ENCODE results near the gene LONP2. TPM values are rescaled to one million over a fixed set of nuclear protein-coding genes. Genes with fewer than 3 reads are reported as not detected.

Gene LONP2
- 10 to 100 TPM; 67.1 to 68.2 TPM for total RNA-seq
- total RNA-seq = 164 to 189 reads per million in 2 donors

DNA sequence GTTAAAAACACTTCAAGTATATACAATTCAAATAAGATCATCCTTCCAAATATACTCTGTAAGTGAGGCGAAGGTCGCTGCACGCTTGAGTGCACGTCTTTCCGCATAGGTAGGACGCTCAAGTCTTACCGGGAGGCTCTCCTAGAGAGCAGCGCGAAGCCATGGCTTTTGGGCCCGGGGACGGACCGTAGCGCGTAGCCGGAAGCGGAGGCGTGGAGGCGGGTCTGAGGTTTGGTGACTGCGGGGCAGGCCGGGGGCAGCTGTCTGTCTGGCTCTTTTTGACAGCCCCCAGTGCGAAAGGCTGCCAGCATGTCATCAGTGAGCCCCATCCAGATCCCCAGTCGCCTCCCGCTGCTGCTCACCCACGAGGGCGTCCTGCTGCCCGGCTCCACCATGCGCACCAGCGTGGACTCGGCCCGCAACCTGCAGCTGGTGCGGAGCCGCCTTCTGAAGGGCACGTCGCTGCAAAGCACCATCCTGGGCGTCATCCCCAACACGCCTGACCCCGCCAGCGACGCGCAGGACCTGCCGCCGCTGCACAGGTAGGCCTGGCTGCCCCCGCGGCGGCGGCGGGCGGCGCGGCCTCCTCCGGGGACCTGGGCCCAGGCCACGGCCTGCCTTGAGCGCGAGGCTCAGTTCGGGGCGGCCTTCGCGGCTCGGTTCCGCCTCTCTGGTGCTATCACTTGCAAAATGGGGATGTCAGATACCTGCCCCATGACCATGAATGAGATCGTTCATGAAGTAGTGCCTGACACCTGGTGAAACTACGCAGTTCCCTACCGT, at the start of gene LONP2:
TSS of gene LONP2 (plus strand) at position 221 of the 783 bp plus-strand sequence. CDS start at position 310, 89 bp downstream.
- Mint-ChIP-seq H3K36me3 (ENCODE audit: low read depth) (peaks cover 5% of the 10 kb centered on the region), H3K4me1 (peaks cover 21% of the 10 kb centered on the region), H3K4me3 (peak within 1 kb of the TSS; percentile 99), H3K27me3 (no peaks in the 10 kb centered on the region), H3K27ac (peak within 1 kb of the TSS; percentile 97)
- H3K9me3 ChIP-seq (ENCODE audit: control insufficient read depth, low read length, poor library complexity, severe bottlenecking) = no peaks in the 10 kb centered on the region
- peak; percentile 70 to 83 (median 82) for DNase-seq
- peak; percentile 95 for ATAC-seq

DNA sequence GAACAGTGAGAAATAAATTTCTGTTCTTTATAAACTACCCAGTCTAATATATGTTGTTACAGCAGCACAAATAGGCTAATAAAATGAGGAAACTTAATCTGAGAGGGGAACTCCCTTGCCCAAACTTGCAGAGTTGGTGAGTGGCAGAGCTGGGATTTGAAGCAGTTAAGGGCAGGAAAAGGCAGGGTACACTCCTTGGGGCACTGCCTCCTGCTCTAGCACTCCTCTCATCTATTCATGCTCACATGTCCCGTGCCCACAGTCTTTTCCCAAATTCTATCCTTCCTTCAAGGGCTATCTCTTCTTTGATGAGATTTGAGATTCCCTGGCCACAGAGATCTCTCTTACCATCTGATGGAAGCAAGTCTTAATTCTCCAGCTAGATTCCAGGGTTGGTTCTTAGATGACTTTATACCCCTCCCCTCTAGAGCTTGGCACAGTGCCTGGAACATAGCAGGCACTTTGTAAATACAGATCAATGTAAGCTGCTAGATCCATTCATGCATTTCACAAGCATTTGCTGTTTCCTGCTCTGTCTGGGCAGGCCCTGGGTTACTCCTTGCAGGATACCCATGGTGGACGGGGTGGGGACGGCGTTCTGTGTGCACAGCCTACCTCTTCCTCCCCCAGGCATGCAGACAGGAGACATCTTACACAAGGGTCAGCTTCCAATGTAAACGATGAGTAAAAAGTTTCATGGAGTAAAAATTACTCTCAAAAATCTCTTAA, 49.1 kb upstream of the LONP2 start:
- ATAC-seq = no peak
- peaks cover under 1% of the 10 kb centered on the region for H3K4me1 Mint-ChIP-seq
- H3K27me3 Mint-ChIP-seq = peaks cover 10% of the 10 kb centered on the region
- H3K4me3 Mint-ChIP-seq = no peak overlapping the region
- no peaks in the 10 kb centered on the region for H3K36me3 Mint-ChIP-seq (ENCODE audit: low read depth)
- no peak overlapping the region for H3K27ac Mint-ChIP-seq
- H3K9me3 ChIP-seq (ENCODE audit: control insufficient read depth, low read length, poor library complexity, severe bottlenecking) = no peaks in the 10 kb centered on the region
- DNase-seq = no peak

GRCh38 chr16:48197294-48197693, 46.8 kb upstream of the LONP2 start:
- DNase-seq (no peak), ATAC-seq (no peak)
- no peaks in the 10 kb centered on the region for H3K9me3 ChIP-seq (ENCODE audit: control insufficient read depth, low read length, poor library complexity, severe bottlenecking)
- H3K36me3 Mint-ChIP-seq (ENCODE audit: low read depth) = no peaks in the 10 kb centered on the region
- H3K4me1 Mint-ChIP-seq = no peaks in the 10 kb centered on the region
- H3K27me3 Mint-ChIP-seq = peaks cover 24% of the 10 kb centered on the region
- no peak overlapping the region for H3K4me3 Mint-ChIP-seq
- no peak overlapping the region for H3K27ac Mint-ChIP-seq

DNA sequence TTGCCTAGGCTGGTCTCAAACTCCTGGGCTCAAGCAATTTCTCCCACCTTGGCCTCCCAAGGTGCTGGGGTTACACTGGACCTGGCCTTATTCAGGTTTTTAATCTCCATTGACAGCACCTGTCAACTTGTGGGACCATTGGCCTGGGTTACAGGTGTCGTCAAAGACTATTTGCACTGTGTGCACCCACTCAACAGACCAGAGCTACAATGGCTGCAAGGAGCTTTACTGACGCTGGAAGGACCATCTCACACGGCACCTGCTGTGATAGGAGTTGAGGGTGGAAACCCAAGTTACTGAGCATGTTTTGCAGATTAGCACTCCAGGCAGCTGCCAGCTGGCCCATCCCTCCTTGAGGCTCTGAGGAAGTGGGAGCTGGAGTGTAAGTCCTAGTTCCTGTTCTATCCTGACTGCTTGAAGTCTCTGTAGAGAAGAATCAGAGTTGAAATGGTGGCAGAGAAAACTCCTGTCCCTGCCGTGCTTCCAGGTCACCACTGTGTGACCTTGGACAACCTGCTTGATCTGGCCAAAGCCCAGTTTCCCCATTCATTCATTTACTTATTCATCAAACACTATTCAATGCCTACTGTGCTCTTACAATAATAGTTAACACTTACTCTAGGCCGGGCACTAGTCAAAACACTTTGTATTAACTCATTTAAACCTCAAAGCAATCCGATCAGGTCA, 42.4 kb upstream of the LONP2 start:
- Mint-ChIP-seq H3K27me3 (peaks cover 39% of the 10 kb centered on the region), H3K27ac (no peak overlapping the region), H3K36me3 (ENCODE audit: low read depth) (no peaks in the 10 kb centered on the region), H3K4me1 (no peaks in the 10 kb centered on the region), H3K4me3 (no peak overlapping the region)
- ATAC-seq (no peak), DNase-seq (no peak)
- H3K9me3 ChIP-seq (ENCODE audit: control insufficient read depth, low read length, poor library complexity, severe bottlenecking) = no peaks in the 10 kb centered on the region

- Mint-ChIP-seq H3K27me3 (peaks cover 53% of the 10 kb centered on the region), H3K27ac (no peak overlapping the region), H3K36me3 (ENCODE audit: low read depth) (no peaks in the 10 kb centered on the region), H3K4me3 (no peak overlapping the region), H3K4me1 (no peaks in the 10 kb centered on the region)
- no peaks in the 10 kb centered on the region for H3K9me3 ChIP-seq (ENCODE audit: control insufficient read depth, low read length, poor library complexity, severe bottlenecking)
- ATAC-seq (no peak), DNase-seq (no peak)
These were observed 39.9 kb upstream of the LONP2 start for GRCh38 chr16:48203974-48204824.

- Mint-ChIP-seq H3K27me3 (peaks cover 53% of the 10 kb centered on the region), H3K36me3 (ENCODE audit: low read depth) (no peaks in the 10 kb centered on the region), H3K27ac (no peak overlapping the region), H3K4me1 (no peaks in the 10 kb centered on the region), H3K4me3 (no peak overlapping the region)
- no peaks in the 10 kb centered on the region for H3K9me3 ChIP-seq (ENCODE audit: control insufficient read depth, low read length, poor library complexity, severe bottlenecking)
- no peak for DNase-seq
- ATAC-seq = no peak
These were observed 39.3 kb upstream of the LONP2 start for GRCh38 chr16:48204825-48205151.

DNA sequence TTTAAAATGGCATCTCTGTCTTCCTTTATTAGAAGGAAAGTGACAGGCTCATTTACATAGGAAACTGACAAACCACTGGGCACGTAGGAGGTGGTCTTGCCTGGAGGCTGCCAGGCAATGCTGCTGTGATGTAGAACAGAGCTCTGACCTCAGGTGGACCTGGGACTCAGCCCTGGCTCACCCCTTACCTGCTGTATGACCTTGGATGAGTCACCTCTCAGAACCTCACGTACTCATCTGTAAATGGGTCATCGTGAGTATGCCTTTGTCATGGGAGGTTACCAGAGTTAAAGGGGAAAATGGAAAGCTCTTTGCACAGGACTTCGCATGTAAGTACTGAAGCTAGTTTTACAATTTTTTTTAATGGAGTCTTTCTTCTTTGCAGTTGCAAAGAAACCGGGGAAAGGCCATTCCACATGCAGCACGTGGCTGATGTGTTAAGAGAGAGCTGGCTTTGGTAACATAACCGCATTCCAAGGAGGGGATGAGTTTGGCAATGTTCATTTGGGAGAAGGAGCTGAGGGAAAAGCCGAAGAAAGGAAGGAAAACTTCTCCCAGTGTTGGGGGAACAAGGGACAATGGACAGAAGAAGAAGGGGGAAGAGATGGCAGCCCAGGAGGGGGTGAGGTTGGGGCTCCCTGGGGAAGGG, 37.4 kb upstream of the LONP2 start:
- Mint-ChIP-seq H3K36me3 (ENCODE audit: low read depth) (no peaks in the 10 kb centered on the region), H3K4me3 (no peak overlapping the region), H3K4me1 (no peaks in the 10 kb centered on the region), H3K27me3 (peaks cover 44% of the 10 kb centered on the region), H3K27ac (no peak overlapping the region)
- DNase-seq (no peak), ATAC-seq (no peak)
- H3K9me3 ChIP-seq (ENCODE audit: control insufficient read depth, low read length, poor library complexity, severe bottlenecking) = no peaks in the 10 kb centered on the region

- DNase-seq (no peak), ATAC-seq (no peak)
- Mint-ChIP-seq H3K27ac (no peak overlapping the region), H3K27me3 (peaks cover 23% of the 10 kb centered on the region), H3K36me3 (ENCODE audit: low read depth) (no peaks in the 10 kb centered on the region), H3K4me3 (no peak overlapping the region), H3K4me1 (no peaks in the 10 kb centered on the region)
- no peaks in the 10 kb centered on the region for H3K9me3 ChIP-seq (ENCODE audit: control insufficient read depth, low read length, poor library complexity, severe bottlenecking)
These were observed 33.4 kb upstream of the LONP2 start for GRCh38 chr16:48210747-48211146.

GRCh38 chr16:48212033-48212432, 32.1 kb upstream of the LONP2 start:
- no peaks in the 10 kb centered on the region for H3K9me3 ChIP-seq (ENCODE audit: control insufficient read depth, low read length, poor library complexity, severe bottlenecking)
- Mint-ChIP-seq H3K4me3 (no peak overlapping the region), H3K27ac (no peak overlapping the region), H3K27me3 (peaks cover 15% of the 10 kb centered on the region), H3K4me1 (no peaks in the 10 kb centered on the region), H3K36me3 (ENCODE audit: low read depth) (no peaks in the 10 kb centered on the region)
- no peak for ATAC-seq
- DNase-seq = no peak

DNA sequence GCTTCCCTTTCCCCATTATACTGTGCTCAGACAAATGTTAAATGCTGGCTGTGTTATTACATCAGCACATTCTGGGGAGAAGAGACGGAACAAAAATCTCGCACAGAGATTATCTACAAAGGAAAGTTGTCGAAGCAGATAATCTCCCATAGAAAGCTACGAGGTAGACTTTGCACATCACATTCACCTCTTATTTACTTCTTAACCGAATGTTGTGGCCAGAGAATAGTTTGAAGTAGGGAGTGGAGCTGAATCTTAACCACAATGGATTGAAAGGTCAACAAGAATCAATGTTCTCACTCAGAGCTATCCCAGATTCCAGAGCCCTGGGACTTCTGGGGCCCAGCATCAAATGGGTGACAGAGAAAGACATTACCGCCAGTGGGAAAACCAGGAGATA, 28.4 kb upstream of the LONP2 start:
- ATAC-seq (no peak), DNase-seq (no peak)
- H3K27ac Mint-ChIP-seq = no peak overlapping the region
- no peaks in the 10 kb centered on the region for H3K9me3 ChIP-seq (ENCODE audit: control insufficient read depth, low read length, poor library complexity, severe bottlenecking)
- no peak overlapping the region for H3K4me3 Mint-ChIP-seq
- no peaks in the 10 kb centered on the region for H3K4me1 Mint-ChIP-seq
- H3K27me3 Mint-ChIP-seq = no peaks in the 10 kb centered on the region
- H3K36me3 Mint-ChIP-seq (ENCODE audit: low read depth) = no peaks in the 10 kb centered on the region

GRCh38 chr16:48217708-48218107, 26.4 kb upstream of the LONP2 start:
- DNase-seq (no peak), ATAC-seq (no peak)
- no peaks in the 10 kb centered on the region for H3K36me3 Mint-ChIP-seq (ENCODE audit: low read depth)
- no peak overlapping the region for H3K27ac Mint-ChIP-seq
- no peak overlapping the region for H3K4me3 Mint-ChIP-seq
- H3K27me3 Mint-ChIP-seq = no peaks in the 10 kb centered on the region
- H3K4me1 Mint-ChIP-seq = no peaks in the 10 kb centered on the region
- no peaks in the 10 kb centered on the region for H3K9me3 ChIP-seq (ENCODE audit: control insufficient read depth, low read length, poor library complexity, severe bottlenecking)

DNA sequence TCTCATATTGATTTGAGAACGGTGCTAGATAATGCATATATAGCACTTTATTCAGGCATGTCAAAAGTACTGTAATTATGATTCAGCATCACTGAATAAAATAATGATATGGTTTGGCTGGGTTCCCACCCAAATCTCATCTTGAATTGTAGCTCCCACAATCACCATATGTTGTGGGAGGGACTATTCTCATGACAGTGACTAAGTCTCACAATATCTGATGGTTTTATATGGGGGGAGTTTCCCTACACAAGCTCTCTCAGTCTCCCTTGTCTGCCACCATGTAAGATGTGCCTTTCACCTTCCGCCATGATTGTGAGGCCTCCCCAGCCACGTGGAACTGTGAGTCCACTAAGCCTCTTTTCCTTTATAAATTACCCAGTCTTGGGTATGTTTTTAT, 25.6 kb upstream of the LONP2 start:
- no peak for ATAC-seq
- Mint-ChIP-seq H3K36me3 (ENCODE audit: low read depth) (no peaks in the 10 kb centered on the region), H3K27me3 (peaks cover 2% of the 10 kb centered on the region), H3K4me1 (no peaks in the 10 kb centered on the region), H3K27ac (no peak overlapping the region), H3K4me3 (no peak overlapping the region)
- H3K9me3 ChIP-seq (ENCODE audit: control insufficient read depth, low read length, poor library complexity, severe bottlenecking) = no peaks in the 10 kb centered on the region
- DNase-seq = no peak
